Stomach (tissue), 4 donors: Measurements from ENCODE around the gene DNAJC5G.

Experiments
- CTCF ChIP-seq, 7 experiments: fragments of 450-650 bp in 4 of 7; fragments of 200-600 bp in 3 of 7; sonication (generic) in 3 of 7; IDR thresholded peaks; one replicate each; pipeline ENCODE4 v1.5.1; 2016 to 2019; ENCODE audit warnings: antibody characterized with exemption in 7 of 7, control low read depth in 2 of 7, mild to moderate bottlenecking in 1 of 7
- EP300 ChIP-seq: sonication (generic); formaldehyde crosslinking; IDR thresholded peaks from one replicate; pipeline ENCODE4 v1.6.1; 2017; ENCODE audit warnings: antibody characterized with exemption
- POLR2A ChIP-seq, 4 donors: fragments of 450-650 bp; IDR thresholded peaks; one replicate each; pipeline ENCODE4 v1.6.1; 2016; ENCODE audit warnings: antibody characterized with exemption in 4 of 4, control low read depth in 2 of 4, mild to moderate bottlenecking in 1 of 4, moderate library complexity in 1 of 4
- POLR2AphosphoS5 ChIP-seq, 3 donors: sonication (generic); formaldehyde crosslinking; IDR thresholded peaks; one replicate each; pipeline ENCODE4 v1.6.1; 2016; ENCODE audit warnings: antibody characterized with exemption in 3 of 3

GRCh38 chr2:27238976-27239375 is 36.3 kb upstream of the DNAJC5G start:
- no peak for TF ChIP-seq POLR2A (IDR thresholded peaks at IDR 0.05)
- TF ChIP-seq CTCF (IDR thresholded peaks at IDR 0.05), result no peak
- no peak for TF ChIP-seq POLR2AphosphoS5 (IDR thresholded peaks at IDR 0.05)
- no peak for TF ChIP-seq EP300
